Pancreas (tissue), 10 donors: ENCODE results near the gene LRBA. TPM values are rescaled to one million over a fixed set of nuclear protein-coding genes. Genes with fewer than 3 reads are reported as not detected.

Source experiments
- ATAC-seq, 4 donors: fragments of 200-7000 bp; cut with Tn5 transposase; one replicate each; pipeline versions ENCODE4 v1.8.0 to v1.9.1; 2020; ENCODE audit warnings: mild to moderate bottlenecking in 4 of 4, moderate library complexity in 4 of 4
- DNase-seq, 6 donors: peaks; one replicate each; pipeline ENCODE4 v3.0.0-alpha.2; 2020
- FAIRE-seq: peaks from 2 replicates; lab custom pipeline; 2012; peaks lifted over from hg19 to GRCh38; lab: Jason Lieb, UNC
- H3K27ac ChIP-seq, 4 donors: fragments of 200-600 bp; sonication (generic); 1 replicate in 3 of 4; 2 replicates in 1 of 4; pipeline versions ENCODE4 v1.5.0 to v1.8.0; 2020
- H3K27me3 ChIP-seq, 4 donors: fragments of 200-600 bp; one replicate each; pipeline ENCODE4 v1.8.0; 2021
- H3K36me3 ChIP-seq, 3 donors: fragments of 200-600 bp; sonication (generic) in 1 of 3; one replicate each; pipeline versions ENCODE4 v1.5.0 to v1.8.0; 2020 to 2021
- H3K4me1 ChIP-seq, 3 donors: fragments of 200-600 bp; one replicate each; pipeline ENCODE4 v1.8.0; 2021
- H3K4me3 ChIP-seq, 4 donors: fragments of 200-600 bp; sonication (generic) in 2 of 4; one replicate each; pipeline versions ENCODE4 v1.5.0 to v1.8.0; 2020 to 2021
- H3K9me3 ChIP-seq, 4 donors: fragments of 200-600 bp; one replicate each; pipeline ENCODE4 v1.8.0; 2021
- CTCF ChIP-seq, 4 donors: fragments of 200-600 bp; sonication (generic) in 3 of 4; IDR thresholded peaks; one replicate each; pipeline versions ENCODE4 v1.5.0 to v1.8.0; 2021; ENCODE audit warnings: antibody characterized with exemption in 4 of 4
- WGBS, 2 donors: extraction: QIAGEN DNeasy Blood & Tissue Kit; methylation state at CpG; one replicate each; pipeline ENCODE4 v1.1.7; 2013; 5-methylcytosine and 5-hydroxymethylcytosine counted together
- intact Hi-C, 3 donors: fragments of 100-400 bp; cut with DNase I; formaldehyde crosslinking; loops; one replicate each; pipeline versions ENCODE4 v1.11.1 to v1.14.2; 2022
- polyA plus RNA-seq, 2 donors: library from polyadenylated mRNA; stranded (reverse); fragments of 200-250 nt; gene quantifications; one replicate each; pipeline ENCODE4 v1.2.3, GENCODE V29; 2013
- total RNA-seq, 6 donors: library from RNA; stranded (reverse); fragmentation: NEBNext Ultra II Directional in 4 of 6; extraction: Animal tissue kit (Norgen Biotek cat#: 25700) in 4 of 6; gene quantifications; one replicate each; pipeline versions ENCODE4 v1.2.1 to v1.2.4, GENCODE V29; 2021 to 2023
- donor health status: healthy with polysubstance abuse.
- donor health status: DM: no; HTN: no; CAD: no; lungs with moderate emphysema.
- donor health status: DM: no; HTN: no; CAD: no.
- donor health status: control.
- donor health status: control.
- donor health status: Bipolar disorder and iron deficiency.
- donor health status: DM: yes; HTN: yes; CAD: no.
- donor health status: DM: no; HTN: no; CAD: no.
- donor health status: DM: no; HTN: no; CAD: no.
- donor health status: DM: yes; HTN: yes; CAD: no.

Gene LRBA
- total and polyA plus RNA-seq, 8 donors = 6.6 to 35.3 (median 22.3) TPM

DNA sequence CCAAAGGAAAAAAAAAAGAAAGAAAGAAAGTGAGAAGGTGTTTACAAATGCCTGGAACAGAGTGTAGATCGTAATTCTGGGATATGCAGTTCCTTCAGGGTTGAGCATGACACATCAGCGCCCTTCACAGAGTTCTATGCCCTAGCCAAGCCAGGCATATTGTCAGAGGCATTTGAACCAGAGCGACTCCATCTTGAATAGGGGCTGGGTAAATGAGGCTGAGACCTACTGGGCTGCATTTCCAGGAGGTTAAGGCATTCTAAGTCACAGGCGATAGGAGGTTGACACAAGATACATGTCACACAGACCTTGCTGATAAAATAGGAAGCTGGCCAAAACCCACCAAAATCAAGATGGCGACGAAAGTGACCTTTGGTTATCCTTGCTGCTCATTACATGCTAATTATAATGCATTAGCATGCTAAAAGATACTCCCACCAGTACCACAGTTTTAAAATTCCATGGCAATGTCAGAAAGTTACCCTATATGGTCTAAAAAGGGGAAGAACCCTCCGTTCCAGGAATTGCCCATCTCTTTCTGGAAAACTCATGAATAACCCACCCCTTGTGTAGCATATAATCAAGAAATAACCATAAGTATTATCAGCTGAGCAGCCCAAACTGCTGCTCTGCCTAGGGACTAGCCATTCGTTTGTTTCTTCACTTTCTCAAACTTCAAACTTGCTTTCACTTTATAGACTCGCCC is 23.5 kb upstream of the LRBA start:
- H3K36me3 ChIP-seq = no peaks in the 10 kb centered on the region
- ATAC-seq = no peak
- no peak overlapping the region for H3K4me3 ChIP-seq
- 88 to 93% methylated on average over 9 of the region's 9 CpGs for WGBS, 2 donors
- intact Hi-C loops = no loop called here
- H3K27me3 ChIP-seq = no peaks in the 10 kb centered on the region
- no peak for DNase-seq
- H3K4me1 ChIP-seq = peaks cover 0 to 6% (median 0%) of the 10 kb centered on the region in 3 donors
- no peak for TF ChIP-seq CTCF (IDR thresholded peaks at IDR 0.05)
- FAIRE-seq = no peak
- no peaks in the 10 kb centered on the region for H3K9me3 ChIP-seq
- H3K27ac ChIP-seq = no peak overlapping the region

- ATAC-seq (peak in 3 of 4 donors; percentile 9 to 14 (median 11)), DNase-seq (no peak), FAIRE-seq (no peak)
- H3K36me3 ChIP-seq = no peaks in the 10 kb centered on the region
- intact Hi-C loops = no loop called here
- peak overlapping the region in 1 of 4 donors; percentile 53 for H3K27ac ChIP-seq
- TF ChIP-seq CTCF (IDR thresholded peaks at IDR 0.05) = no peak
- H3K4me3 ChIP-seq = peak overlapping the region in 1 of 4 donors; percentile 14
- WGBS, 2 donors = 57 to 73% methylated on average over 4 of the region's 4 CpGs
- H3K4me1 ChIP-seq = peaks cover 0 to 6% (median 0%) of the 10 kb centered on the region in 3 donors
- no peaks in the 10 kb centered on the region for H3K9me3 ChIP-seq
- H3K27me3 ChIP-seq = no peaks in the 10 kb centered on the region
Measured at GRCh38 chr4:151035911-151036310, 20.8 kb upstream of the LRBA start.

GRCh38 chr4:151035328-151035727 is 20.2 kb upstream of the LRBA start:
- H3K27me3 ChIP-seq = no peaks in the 10 kb centered on the region
- H3K4me3 ChIP-seq = peak overlapping the region in 1 of 4 donors; percentile 14
- ATAC-seq = peak; percentile 91 to 98 (median 94)
- no peak for TF ChIP-seq CTCF (IDR thresholded peaks at IDR 0.05)
- 9 to 14% methylated on average over 2 of the region's 2 CpGs for WGBS, 2 donors
- H3K9me3 ChIP-seq = no peaks in the 10 kb centered on the region
- H3K36me3 ChIP-seq = no peaks in the 10 kb centered on the region
- DNase-seq = peak in 2 of 6 donors; percentile 14 to 46
- intact Hi-C loops = no loop called here
- peak overlapping the region in 2 of 4 donors; percentile 37 to 54 for H3K27ac ChIP-seq
- FAIRE-seq = no peak
- H3K4me1 ChIP-seq = peaks cover 0 to 6% (median 0%) of the 10 kb centered on the region in 3 donors

- Histone ChIP-seq H3K9me3 (no peaks in the 10 kb centered on the region), H3K4me3 (peak overlapping the region in 1 of 4 donors; percentile 14), H3K27ac (peak overlapping the region in 2 of 4 donors; percentile 37 to 54), H3K36me3 (no peaks in the 10 kb centered on the region), H3K27me3 (no peaks in the 10 kb centered on the region), H3K4me1 (peaks cover 0 to 6% (median 0%) of the 10 kb centered on the region in 3 donors)
- no peak for TF ChIP-seq CTCF (IDR thresholded peaks at IDR 0.05)
- FAIRE-seq = no peak
- no peak for DNase-seq
- peak in 2 of 4 donors; percentile 27 to 40 for ATAC-seq
- 52 to 67% methylated on average over 2 of the region's 2 CpGs for WGBS, 2 donors
- intact Hi-C loops = no loop called here
Measured at GRCh38 chr4:151034829-151035228, 19.7 kb upstream of the LRBA start.
